Adrenal gland (tissue), 12 donors: ENCODE results near the gene MYBBP1A. TPM values are rescaled to one million over a fixed set of nuclear protein-coding genes. Genes with fewer than 3 reads are reported as not detected.

Experiments
- DNase-seq, 7 donors: peaks; one replicate each; pipeline ENCODE4 v3.0.0-alpha.2; 2019 to 2020
- H3K27ac ChIP-seq, 5 donors: fragments of 200-600 bp; sonication (generic) in 4 of 5; 1 replicate in 3 of 5; 2 replicates in 2 of 5; pipeline versions ENCODE4 v1.5.1 to v1.8.0; 2016 to 2020; ENCODE audit warnings: mild to moderate bottlenecking in 1 of 5
- H3K27me3 ChIP-seq: fragments of 200-600 bp; 2 replicates; pipeline ENCODE4 v1.8.0; 2021
- H3K36me3 ChIP-seq, 2 donors: fragments of 200-600 bp; replicated peaks in 1 of 2; 1 replicate in 1 of 2; 2 replicates in 1 of 2; pipeline versions ENCODE4 v1.5.1 to v1.8.0; 2018 to 2022
- H3K4me1 ChIP-seq, 2 donors: fragments of 200-600 bp; replicated peaks in 1 of 2; 1 replicate in 1 of 2; 2 replicates in 1 of 2; pipeline versions ENCODE4 v1.5.1 to v1.8.0; 2018 to 2021
- H3K4me3 ChIP-seq, 4 donors: fragments of 200-600 bp; sonication (generic) in 3 of 4; one replicate each; pipeline ENCODE4 v1.5.1; 2016 to 2018
- H3K9me3 ChIP-seq, 3 donors: fragments of 200-600 bp; sonication (generic) in 1 of 3; replicated peaks in 1 of 3; 1 replicate in 2 of 3; 2 replicates in 1 of 3; pipeline versions ENCODE4 v1.5.1 to v1.8.0; 2016 to 2021
- CTCF ChIP-seq, 6 experiments: fragments of 450-650 bp in 4 of 6; fragments of 200-600 bp in 2 of 6; sonication (generic) in 1 of 6; IDR thresholded peaks; 1 replicate in 5 of 6; 2 replicates in 1 of 6; pipeline versions ENCODE4 v1.5.1 to v1.8.0; 2016 to 2021; ENCODE audit warnings: antibody characterized with exemption in 6 of 6, mild to moderate bottlenecking in 2 of 6, moderate library complexity in 1 of 6
- POLR2A ChIP-seq, 2 donors: fragments of 450-650 bp; IDR thresholded peaks; one replicate each; pipeline ENCODE4 v1.6.1; 2017; ENCODE audit warnings: antibody characterized with exemption in 2 of 2, mild to moderate bottlenecking in 2 of 2, moderate library complexity in 1 of 2
- WGBS, 4 donors: extraction: QIAGEN DNeasy Blood & Tissue Kit in 2 of 4; methylation state at CpG; one replicate each; pipeline versions ENCODE4 v1.1.5 to v1.1.7; 2013 to 2017; 5-methylcytosine and 5-hydroxymethylcytosine counted together
- intact Hi-C, 2 donors: fragments of 100-400 bp; cut with DNase I; formaldehyde crosslinking; loops; one replicate each; pipeline versions ENCODE4 v1.14.1 to v1.15.0; 2022 to 2023
- polyA plus RNA-seq, 3 donors: library from polyadenylated mRNA; stranded (reverse); fragments of 200-250 nt in 2 of 3; fragments of 350-450 nt in 1 of 3; fragmentation: Illumina TruSeq in 1 of 3; extraction: RNeasy Lipid Tissue Mini Kit (QIAGEN cat#74804) in 1 of 3; gene quantifications; one replicate each; pipeline ENCODE4 v1.2.3, GENCODE V29; 2013 to 2014
- total RNA-seq, 9 donors: library from RNA; depleted of rRNA in 4 of 9; stranded (reverse); fragments of >200 nt in 4 of 9; fragments of 120-200 nt in 1 of 9; fragmentation: NEBNext Ultra II Directional in 1 of 9; extraction: Animal tissue kit (Norgen Biotek cat#: 25700) in 1 of 9; gene quantifications; one replicate each; pipeline versions ENCODE4 v1.1.0 to v1.2.4, GENCODE V29; 2013 to 2023
- donor health status: healthy with polysubstance abuse.
- donor health status: Bipolar disorder and iron deficiency.
- donor health status: DM: yes; HTN: yes; CAD: no.
- donor health status: DM: no; HTN: no; CAD: no.
- donor health status: DM: no; HTN: no; CAD: no.
- donor health status: DM: yes; HTN: yes; CAD: no.

Gene MYBBP1A
- total and polyA plus RNA-seq, 12 donors = 17.9 to 65.5 (median 42.4) TPM

DNA sequence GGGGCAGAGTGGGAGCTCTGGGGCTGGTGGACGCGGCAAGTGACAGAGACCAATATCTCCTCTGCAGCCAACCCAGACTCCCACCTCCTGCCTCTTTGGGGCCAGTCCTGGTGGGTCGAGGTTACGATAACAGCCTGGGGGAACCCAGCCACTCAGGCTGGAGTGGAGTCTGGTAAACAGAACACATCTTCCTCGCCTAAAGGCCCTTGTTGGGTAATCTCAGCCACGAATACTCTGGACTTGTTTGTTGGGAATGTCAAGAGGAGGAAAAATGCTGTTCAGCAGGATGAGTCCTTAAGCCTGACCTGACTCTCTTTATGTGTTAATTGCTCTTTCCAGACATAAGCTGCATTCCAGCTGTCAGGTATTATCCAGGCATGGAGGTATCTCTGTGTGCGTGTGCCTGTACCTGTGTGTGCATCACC, 64.5 kb downstream of the MYBBP1A start:
- TF ChIP-seq POLR2A (IDR thresholded peaks at IDR 0.05) = no peak
- no peak for TF ChIP-seq CTCF (IDR thresholded peaks at IDR 0.05)
- Histone ChIP-seq H3K4me3 (no peak overlapping the region), H3K36me3 (no peaks in the 10 kb centered on the region), H3K27me3 (no peaks in the 10 kb centered on the region), H3K4me1 (no peaks in the 10 kb centered on the region), H3K27ac (no peak overlapping the region), H3K9me3 (no peaks in the 10 kb centered on the region)
- 84 to 87% (median 85%) methylated on average over 5 to 7 of the region's 7 CpGs for WGBS, 4 donors
- intact Hi-C loops = no loop called here
- no peak for DNase-seq

DNA sequence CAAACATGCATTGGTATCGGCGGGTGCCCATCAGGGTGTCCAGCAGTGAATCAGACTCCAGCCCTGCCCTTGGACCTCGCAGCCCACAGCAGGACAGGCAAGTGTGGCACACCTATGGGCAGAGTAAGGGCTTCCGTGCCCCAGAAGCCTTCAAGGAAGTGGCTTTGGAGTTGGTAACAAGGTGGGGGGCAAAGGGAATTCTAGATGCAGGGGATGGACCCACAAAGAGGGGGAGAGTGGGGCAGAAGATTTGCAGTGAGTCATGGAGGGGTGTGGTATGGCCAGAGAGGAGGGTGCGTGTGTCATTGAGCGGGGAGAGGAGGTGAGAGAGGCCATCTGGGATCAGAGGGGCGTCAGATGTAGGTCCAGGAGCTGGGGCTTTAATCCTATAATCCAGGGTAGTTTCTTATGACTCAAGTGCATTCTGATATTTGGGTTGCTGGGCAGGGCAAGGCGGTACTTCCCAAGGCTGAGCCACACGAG, 65.0 kb downstream of the MYBBP1A start:
- intact Hi-C loops = no loop called here
- H3K4me3 ChIP-seq = no peak overlapping the region
- H3K36me3 ChIP-seq = no peaks in the 10 kb centered on the region
- no peaks in the 10 kb centered on the region for H3K9me3 ChIP-seq
- no peaks in the 10 kb centered on the region for H3K4me1 ChIP-seq
- WGBS, 4 donors = 78 to 81% (median 79%) methylated on average over 9 of the region's 9 CpGs
- no peak overlapping the region for H3K27ac ChIP-seq
- no peaks in the 10 kb centered on the region for H3K27me3 ChIP-seq
- TF ChIP-seq CTCF (IDR thresholded peaks at IDR 0.05) = no peak
- TF ChIP-seq POLR2A (IDR thresholded peaks at IDR 0.05) = no peak
- no peak for DNase-seq

GRCh38 chr17:4488989-4489595, 66.1 kb downstream of the MYBBP1A start:
- WGBS, 4 donors = 62 to 75% (median 70%) methylated on average over 9 to 15 of the region's 15 CpGs; no CpG with 5 or more reads in 1 of the 4 donors
- Histone ChIP-seq H3K27ac (peak overlapping the region in 1 of 5 donors; percentile 14), H3K9me3 (no peaks in the 10 kb centered on the region), H3K4me1 (no peaks in the 10 kb centered on the region), H3K36me3 (no peaks in the 10 kb centered on the region), H3K4me3 (no peak overlapping the region), H3K27me3 (no peaks in the 10 kb centered on the region)
- TF ChIP-seq POLR2A (IDR thresholded peaks at IDR 0.05) (no peak), CTCF (IDR thresholded peaks at IDR 0.05) (no peak)
- DNase-seq = peak in 6 of 7 donors; percentile 51 to 67 (median 59)
- intact Hi-C loops = no loop called here

Other genes starting within 250 kb of the MYBBP1A start
- 10 to 100 TPM; 40.6 to 63.6 (median 56.1) TPM for gene UBE2G1, start 188.7 kb downstream of the MYBBP1A start, total RNA-seq
- 10 to 100 TPM in 1 of 3 donors, 1 to 10 TPM in 2; 7.6 to 49.8 (median 8.1) TPM for gene UBE2G1, start 188.7 kb downstream of the MYBBP1A start, polyA plus RNA-seq
- gene SPNS3, start 121.4 kb downstream of the MYBBP1A start, total RNA-seq = 10 to 100 TPM in 2 of 9 donors, 1 to 10 TPM in 6, under 1 TPM in 1; 0.33 to 10.5 (median 5.0) TPM
- 1 to 10 TPM in 2 of 3 donors, under 1 TPM in 1; 0.53 to 3.8 (median 2.6) TPM for gene SPNS3, start 121.4 kb downstream of the MYBBP1A start, polyA plus RNA-seq
- gene SPNS2, start 56.5 kb downstream of the MYBBP1A start, total RNA-seq = 10 to 100 TPM in 1 of 9 donors, 1 to 10 TPM in 8; 1.4 to 15.1 (median 7.5) TPM
- gene SPNS2, start 56.5 kb downstream of the MYBBP1A start, polyA plus RNA-seq = 10 to 100 TPM in 2 of 3 donors, under 1 TPM in 1; 0.90 to 25.1 (median 10.4) TPM
- 1 to 10 TPM in 6 of 9 donors, under 1 TPM in 3; 0.06 to 4.2 (median 1.5) TPM for gene GGT6, start 5.2 kb upstream of the MYBBP1A start, total RNA-seq
- under 1 TPM; 0.32 to 0.40 (median 0.34) TPM for gene GGT6, start 5.2 kb upstream of the MYBBP1A start, polyA plus RNA-seq
- gene SMTNL2, start 29.1 kb upstream of the MYBBP1A start, total RNA-seq = under 1 TPM in 5 of 9 donors, not detected in 4; 0.11 to 0.94 (median 0.17) TPM
- gene SMTNL2, start 29.1 kb upstream of the MYBBP1A start, polyA plus RNA-seq = under 1 TPM in 2 of 3 donors, not detected in 1; 0.16 to 0.24 TPM
- under 1 TPM in 2 of 9 donors, not detected in 7; 0.22 to 0.56 TPM for gene ALOX15, start 86.3 kb upstream of the MYBBP1A start, total RNA-seq
- under 1 TPM in 1 of 3 donors, not detected in 2; 0.08 TPM for gene ALOX15, start 86.3 kb upstream of the MYBBP1A start, polyA plus RNA-seq
- gene PELP1, start 148.8 kb upstream of the MYBBP1A start, total RNA-seq = 10 to 100 TPM in 8 of 9 donors, 1 to 10 TPM in 1; 8.4 to 63.7 (median 30.0) TPM
- 10 to 100 TPM; 15.0 to 87.8 (median 60.9) TPM for gene PELP1, start 148.8 kb upstream of the MYBBP1A start, polyA plus RNA-seq
- gene ARRB2, start 155.2 kb upstream of the MYBBP1A start, total RNA-seq = 10 to 100 TPM; 14.6 to 99.1 (median 55.0) TPM
- 100 to 1,000 TPM in 1 of 3 donors, 10 to 100 TPM in 2; 35.9 to 130 (median 68.9) TPM for gene ARRB2, start 155.2 kb upstream of the MYBBP1A start, polyA plus RNA-seq
- gene MED11, start 176.0 kb upstream of the MYBBP1A start, total RNA-seq = 10 to 100 TPM; 27.4 to 63.9 (median 45.0) TPM
- gene MED11, start 176.0 kb upstream of the MYBBP1A start, polyA plus RNA-seq = 10 to 100 TPM; 53.7 to 80.5 (median 70.1) TPM
- 1 to 10 TPM in 6 of 9 donors, under 1 TPM in 3; 0.18 to 3.2 (median 1.5) TPM for gene ZMYND15, start 184.4 kb upstream of the MYBBP1A start, total RNA-seq
- gene ZMYND15, start 184.4 kb upstream of the MYBBP1A start, polyA plus RNA-seq = 1 to 10 TPM in 2 of 3 donors, under 1 TPM in 1; 0.93 to 8.4 (median 3.3) TPM
- gene CXCL16, start 184.5 kb upstream of the MYBBP1A start, total RNA-seq = 10 to 100 TPM in 8 of 9 donors, 1 to 10 TPM in 1; 2.4 to 50.1 (median 38.2) TPM
- gene CXCL16, start 184.5 kb upstream of the MYBBP1A start, polyA plus RNA-seq = 10 to 100 TPM; 19.3 to 45.9 (median 28.8) TPM
- gene TM4SF5, start 216.5 kb upstream of the MYBBP1A start, total RNA-seq = under 1 TPM in 2 of 9 donors, not detected in 7; 0.32 to 0.55 TPM
- under 1 TPM in 1 of 3 donors, not detected in 2; 0.17 TPM for gene TM4SF5, start 216.5 kb upstream of the MYBBP1A start, polyA plus RNA-seq
- 1 to 10 TPM in 8 of 9 donors, under 1 TPM in 1; 0.50 to 6.9 (median 4.2) TPM for gene VMO1, start 231.0 kb upstream of the MYBBP1A start, total RNA-seq
- gene VMO1, start 231.0 kb upstream of the MYBBP1A start, polyA plus RNA-seq = 1 to 10 TPM in 2 of 3 donors, not detected in 1; 5.1 to 9.6 TPM
- not detected for gene GLTPD2, start 233.6 kb upstream of the MYBBP1A start, total RNA-seq
- not detected for gene GLTPD2, start 233.6 kb upstream of the MYBBP1A start, polyA plus RNA-seq
- gene PSMB6, start 240.8 kb upstream of the MYBBP1A start, total RNA-seq = 100 to 1,000 TPM; 112 to 281 (median 150) TPM
- 100 to 1,000 TPM in 2 of 3 donors, 10 to 100 TPM in 1; 70.5 to 227 (median 138) TPM for gene PSMB6, start 240.8 kb upstream of the MYBBP1A start, polyA plus RNA-seq